Endodermal cell (in vitro differentiated cells): ENCODE measurements around the gene HOXA4. TPM values are rescaled to one million over a fixed set of nuclear protein-coding genes. Genes with fewer than 3 reads are reported as not detected.

Source experiments
- DNase-seq: peaks from one replicate; pipeline ENCODE4 v3.0.0-alpha.2; 2017
- H3K27ac ChIP-seq: 2 replicates; pipeline ENCODE4 v1.5.1; 2013; ENCODE audit warnings: mild to moderate bottlenecking, low read depth, low read length, moderate library complexity
- H3K27me3 ChIP-seq: 2 replicates; pipeline ENCODE4 v1.6.1; 2013; ENCODE audit warnings: mild to moderate bottlenecking, low read length, moderate library complexity; ENCODE audit not compliant: insufficient read depth, control insufficient read depth, poor library complexity, severe bottlenecking
- H3K36me3 ChIP-seq: 2 replicates; pipeline ENCODE4 v1.7.0; 2013; ENCODE audit warnings: mild to moderate bottlenecking, low read length, moderate library complexity; ENCODE audit not compliant: control insufficient read depth, insufficient read depth
- H3K4me1 ChIP-seq: one replicate; pipeline ENCODE4 v1.7.0; 2013; ENCODE audit warnings: low read length; ENCODE audit not compliant: control insufficient read depth, insufficient read depth
- H3K4me3 ChIP-seq: 2 replicates; pipeline ENCODE4 v1.5.1; 2013; ENCODE audit warnings: mild to moderate bottlenecking, low read length, moderate library complexity
- H3K9ac ChIP-seq: 2 replicates; pipeline ENCODE4 v1.6.1; 2013; ENCODE audit warnings: mild to moderate bottlenecking, low read length, moderate library complexity; ENCODE audit not compliant: poor library complexity, severe bottlenecking; ENCODE audit errors: extremely low read depth
- H3K9me3 ChIP-seq: 2 replicates; pipeline ENCODE4 v1.6.1; 2013; ENCODE audit warnings: mild to moderate bottlenecking, low read length, moderate library complexity; ENCODE audit not compliant: control insufficient read depth
- H3K27ac Mint-ChIP-seq: 2 replicates; pipeline ENCODE4 v1.8.0; 2020; ENCODE audit warnings: mixed read lengths
- H3K27me3 Mint-ChIP-seq: 2 replicates; pipeline ENCODE4 v1.8.0; 2021; ENCODE audit warnings: mild to moderate bottlenecking, mixed read lengths; ENCODE audit not compliant: insufficient read depth
- H3K36me3 Mint-ChIP-seq: 2 replicates; pipeline ENCODE4 v1.8.0; 2020; ENCODE audit warnings: low read depth, mixed read lengths
- H3K4me1 Mint-ChIP-seq: 2 replicates; pipeline ENCODE4 v1.8.0; 2020; ENCODE audit warnings: mixed read lengths
- H3K4me3 Mint-ChIP-seq: 2 replicates; pipeline ENCODE4 v1.8.0; 2020; ENCODE audit warnings: mild to moderate bottlenecking, moderate library complexity, mixed read lengths
- H3K9me3 Mint-ChIP-seq: 2 replicates; pipeline ENCODE4 v1.8.0; 2020; ENCODE audit warnings: mild to moderate bottlenecking, mixed read lengths
- CTCF ChIP-seq: fragments of 200-600 bp; sonication (generic); conservative IDR thresholded peaks from 2 replicates; pipeline ENCODE4 v1.5.0; 2021; ENCODE audit warnings: antibody characterized with exemption, mild to moderate bottlenecking
- WGBS, 2 experiments: methylation state at CpG; one replicate each; pipeline versions ENCODE4 v1.1.5 to v1.1.7; 2013; ENCODE audit warnings: missing lambda C conversion rate in 2 of 2, mixed read lengths in 1 of 2; ENCODE audit not compliant: insufficient coverage in 1 of 2, insufficient read length in 1 of 2; 5-methylcytosine and 5-hydroxymethylcytosine counted together
- total RNA-seq, 2 donors: library from RNA; stranded (reverse); fragmentation: NEBNext Ultra II Directional in 1 of 2; extraction: Animal tissue kit (Norgen Biotek cat#: 25700) in 1 of 2; gene quantifications; 2 replicates in 1 of 2; 3 replicates in 1 of 2; pipeline ENCODE4 v1.2.1, GENCODE V29; 2021

The HOXA4 gene
- total RNA-seq, 2 donors from 2014 or later, result not detected

GRCh38 chr7:27137640-27138315, 7.2 kb upstream of the HOXA4 start:
- peaks cover 6% of the 10 kb centered on the region for H3K4me1 Mint-ChIP-seq
- H3K27ac Mint-ChIP-seq, result no peak overlapping the region
- WGBS, 2 experiments, result 63% methylated on average over 1 to 2 of the region's 2 CpGs
- no peak overlapping the region for H3K27ac ChIP-seq
- DNase-seq, result no peak
- H3K4me1 ChIP-seq, result no peaks in the 10 kb centered on the region
- H3K4me3 Mint-ChIP-seq, result no peak overlapping the region
- H3K4me3 ChIP-seq, result no peak overlapping the region
- no peaks in the 10 kb centered on the region for H3K9me3 ChIP-seq
- H3K9me3 Mint-ChIP-seq, result no peaks in the 10 kb centered on the region
- H3K9ac ChIP-seq, result no peak overlapping the region
- no peaks in the 10 kb centered on the region for H3K36me3 Mint-ChIP-seq
- no peaks in the 10 kb centered on the region for H3K36me3 ChIP-seq
- peaks cover 100% of the 10 kb centered on the region for H3K27me3 ChIP-seq
- H3K27me3 Mint-ChIP-seq, result peaks cover 100% of the 10 kb centered on the region
- TF ChIP-seq CTCF, result no peak

- Histone ChIP-seq H3K9ac (no peak overlapping the region), H3K27ac (no peak overlapping the region), H3K4me3 (no peak overlapping the region), H3K36me3 (no peaks in the 10 kb centered on the region), H3K27me3 (peaks cover 99% of the 10 kb centered on the region), H3K9me3 (no peaks in the 10 kb centered on the region), H3K4me1 (no peaks in the 10 kb centered on the region)
- Mint-ChIP-seq H3K4me3 (no peak overlapping the region), H3K36me3 (no peaks in the 10 kb centered on the region), H3K9me3 (no peaks in the 10 kb centered on the region), H3K27me3 (peaks cover 97% of the 10 kb centered on the region), H3K4me1 (no peaks in the 10 kb centered on the region), H3K27ac (no peak overlapping the region)
- 14 to 17% methylated on average over 2 of the region's 2 CpGs for WGBS, 2 experiments
- no peak for DNase-seq
- no peak for TF ChIP-seq CTCF
These were observed 3.8 kb upstream of the HOXA4 start for GRCh38 chr7:27134392-27134791.

GRCh38 chr7:27133409-27134231, 3.1 kb upstream of the HOXA4 start:
- no peaks in the 10 kb centered on the region for H3K36me3 ChIP-seq
- no peak overlapping the region for H3K27ac Mint-ChIP-seq
- H3K27me3 ChIP-seq, result peaks cover 99% of the 10 kb centered on the region
- H3K27ac ChIP-seq, result no peak overlapping the region
- no peaks in the 10 kb centered on the region for H3K4me1 ChIP-seq
- H3K4me1 Mint-ChIP-seq, result no peaks in the 10 kb centered on the region
- H3K9me3 Mint-ChIP-seq, result no peaks in the 10 kb centered on the region
- H3K27me3 Mint-ChIP-seq, result peaks cover 97% of the 10 kb centered on the region
- H3K9ac ChIP-seq, result no peak overlapping the region
- H3K4me3 ChIP-seq, result no peak overlapping the region
- H3K4me3 Mint-ChIP-seq, result no peak overlapping the region
- H3K36me3 Mint-ChIP-seq, result no peaks in the 10 kb centered on the region
- no peak for TF ChIP-seq CTCF
- peaks cover 4% of the 10 kb centered on the region for H3K9me3 ChIP-seq
- WGBS, 2 experiments, result 14 to 22% methylated on average over 13 to 18 of the region's 18 CpGs
- DNase-seq, result no peak
